HG02943 (cell line): ENCODE results near the gene SLC38A11.
"Not testable (repeated sequence)": the region's sequence is repeated elsewhere in the genome, so short reads cannot be mapped to it uniquely, and the experiment has no call there.

Source experiments
- ATAC-seq: cut with Tn5 transposase; IDR thresholded peaks from one replicate; pipeline ENCODE4 v1.9.1; 2021; ENCODE audit warnings: mild to moderate bottlenecking, low read depth, moderate library complexity; ENCODE audit not compliant: unreplicated experiment

SLC38A11 gene, protein sequence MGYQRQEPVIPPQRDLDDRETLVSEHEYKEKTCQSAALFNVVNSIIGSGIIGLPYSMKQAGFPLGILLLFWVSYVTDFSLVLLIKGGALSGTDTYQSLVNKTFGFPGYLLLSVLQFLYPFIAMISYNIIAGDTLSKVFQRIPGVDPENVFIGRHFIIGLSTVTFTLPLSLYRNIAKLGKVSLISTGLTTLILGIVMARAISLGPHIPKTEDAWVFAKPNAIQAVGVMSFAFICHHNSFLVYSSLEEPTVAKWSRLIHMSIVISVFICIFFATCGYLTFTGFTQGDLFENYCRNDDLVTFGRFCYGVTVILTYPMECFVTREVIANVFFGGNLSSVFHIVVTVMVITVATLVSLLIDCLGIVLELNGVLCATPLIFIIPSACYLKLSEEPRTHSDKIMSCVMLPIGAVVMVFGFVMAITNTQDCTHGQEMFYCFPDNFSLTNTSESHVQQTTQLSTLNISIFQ

DNA sequence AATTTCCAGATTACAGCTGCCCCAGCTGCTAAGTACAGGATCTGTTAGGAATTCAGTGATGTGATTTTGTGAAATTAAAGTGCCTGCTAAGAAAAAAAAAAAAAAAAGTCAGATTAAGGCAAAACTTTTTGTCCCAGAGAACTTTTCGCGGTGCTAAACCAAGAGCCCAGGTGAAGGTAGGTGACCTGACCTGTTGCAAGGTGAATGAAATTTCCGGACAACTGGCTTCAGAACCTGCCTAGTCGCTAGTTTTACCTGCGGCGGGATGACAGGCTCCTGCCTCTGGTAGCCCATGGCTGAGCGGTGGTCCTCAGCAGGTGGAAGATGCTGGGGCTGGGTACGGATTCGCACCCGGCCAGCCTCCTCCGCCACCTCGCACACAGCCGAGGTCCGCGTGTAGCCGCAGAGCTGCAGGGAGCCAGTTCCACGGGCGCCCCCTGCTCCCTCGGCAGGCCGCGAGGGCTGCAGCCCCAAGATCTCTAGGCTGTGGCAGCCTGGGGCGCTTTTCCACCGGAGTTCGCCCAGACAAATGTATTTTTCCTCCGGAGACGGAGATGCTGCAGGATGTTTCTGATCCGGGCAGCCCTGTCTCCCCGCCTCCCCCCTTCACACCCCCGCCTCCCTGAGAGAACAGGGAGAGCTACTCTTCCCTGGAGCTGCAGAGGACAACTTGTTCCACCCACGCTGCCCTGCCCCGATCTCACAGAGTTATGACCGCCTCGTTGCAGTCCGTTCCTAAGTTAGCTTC is at the start of gene SLC38A11:
SLC38A11 (minus strand) TSS at position 572 of the 748 bp plus-strand sequence; CDS start at position 294, 278 bp downstream.
- ATAC-seq, result no peak

DNA sequence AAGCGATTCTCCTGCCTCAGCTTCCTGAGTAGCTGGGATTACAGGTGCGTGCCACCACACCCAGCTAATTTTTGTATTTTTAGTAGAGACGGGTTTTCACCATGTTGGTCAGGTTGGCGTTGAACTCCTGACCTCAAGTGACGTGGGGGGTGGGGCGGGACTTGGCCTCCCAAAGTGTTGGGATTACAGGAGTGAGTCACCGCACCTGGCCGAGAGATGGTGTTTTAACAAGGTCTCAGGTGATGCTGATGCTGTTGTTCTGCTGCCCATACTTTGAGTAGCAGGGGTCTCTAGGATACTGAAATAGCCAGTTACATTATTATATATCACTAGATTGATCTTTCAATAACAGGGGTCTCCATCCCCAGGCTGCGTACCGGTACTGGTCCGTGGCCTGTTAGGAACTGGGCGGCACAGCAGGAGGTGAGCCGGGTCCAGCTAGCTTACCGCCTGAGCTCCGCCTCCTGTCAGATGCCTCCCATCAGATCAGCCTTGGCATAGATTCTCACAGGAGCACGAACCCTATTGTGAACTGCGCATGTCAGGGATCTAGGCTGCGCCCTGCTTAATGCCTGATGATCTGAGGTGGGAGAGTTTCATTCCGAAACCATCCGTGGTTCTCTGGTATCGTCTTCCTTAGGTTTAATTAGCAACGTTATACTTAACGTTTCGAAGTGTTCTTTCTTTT is 48.3 kb upstream of the SLC38A11 start:
- no peak for ATAC-seq

DNA sequence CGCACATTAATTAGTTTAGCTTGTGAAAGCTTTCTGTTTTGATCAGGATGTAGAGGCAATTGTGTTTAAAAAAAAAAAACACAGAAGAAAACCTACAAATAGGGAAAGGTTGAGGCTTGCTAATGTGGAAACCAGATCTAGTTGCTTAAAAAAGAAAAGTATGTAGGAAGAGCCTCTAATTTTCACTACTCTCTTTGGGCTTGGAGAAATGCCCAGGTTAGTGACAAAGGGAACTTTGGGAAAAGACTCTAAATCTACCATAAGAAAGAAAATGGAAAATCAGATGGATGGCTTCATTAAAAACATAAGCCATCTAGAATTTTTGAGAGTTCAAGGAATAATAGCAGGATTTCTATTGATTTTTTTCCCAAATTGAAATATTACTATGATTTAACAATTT is 47.3 kb upstream of the SLC38A11 start:
- ATAC-seq, result no peak

DNA sequence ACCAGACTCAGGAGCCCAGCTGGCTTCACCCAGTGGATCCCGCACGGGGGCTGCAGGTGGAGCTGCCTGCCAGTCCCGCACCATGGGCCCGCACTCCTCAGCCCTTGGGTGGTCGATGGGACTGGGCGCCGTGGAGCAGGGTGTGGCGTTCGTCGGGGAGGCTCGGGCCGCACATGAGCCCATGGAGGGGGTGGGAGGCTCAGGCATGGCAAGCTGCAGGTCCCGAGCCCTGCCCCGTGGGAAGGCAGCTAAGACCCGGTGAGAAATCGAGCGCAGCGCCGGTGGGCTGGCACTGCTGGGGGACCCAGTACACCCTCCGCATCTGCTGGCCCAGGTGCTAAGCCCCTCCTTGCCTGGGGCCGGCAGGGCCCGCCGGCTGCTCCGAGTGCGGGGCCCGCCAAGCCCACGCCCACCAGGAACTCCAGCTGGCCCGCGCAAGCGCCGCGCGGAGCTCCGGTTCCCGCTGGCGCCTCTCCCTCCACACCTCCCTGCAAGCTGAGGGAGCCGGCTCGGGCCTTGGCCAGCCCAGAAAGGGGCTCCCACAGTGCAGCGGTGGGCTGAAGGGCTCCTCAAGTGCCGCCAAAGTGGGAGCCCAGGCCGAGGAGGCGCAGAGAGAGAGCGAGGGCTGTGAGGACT is 39.5 kb upstream of the SLC38A11 start:
- not testable (repeated sequence) for ATAC-seq

DNA sequence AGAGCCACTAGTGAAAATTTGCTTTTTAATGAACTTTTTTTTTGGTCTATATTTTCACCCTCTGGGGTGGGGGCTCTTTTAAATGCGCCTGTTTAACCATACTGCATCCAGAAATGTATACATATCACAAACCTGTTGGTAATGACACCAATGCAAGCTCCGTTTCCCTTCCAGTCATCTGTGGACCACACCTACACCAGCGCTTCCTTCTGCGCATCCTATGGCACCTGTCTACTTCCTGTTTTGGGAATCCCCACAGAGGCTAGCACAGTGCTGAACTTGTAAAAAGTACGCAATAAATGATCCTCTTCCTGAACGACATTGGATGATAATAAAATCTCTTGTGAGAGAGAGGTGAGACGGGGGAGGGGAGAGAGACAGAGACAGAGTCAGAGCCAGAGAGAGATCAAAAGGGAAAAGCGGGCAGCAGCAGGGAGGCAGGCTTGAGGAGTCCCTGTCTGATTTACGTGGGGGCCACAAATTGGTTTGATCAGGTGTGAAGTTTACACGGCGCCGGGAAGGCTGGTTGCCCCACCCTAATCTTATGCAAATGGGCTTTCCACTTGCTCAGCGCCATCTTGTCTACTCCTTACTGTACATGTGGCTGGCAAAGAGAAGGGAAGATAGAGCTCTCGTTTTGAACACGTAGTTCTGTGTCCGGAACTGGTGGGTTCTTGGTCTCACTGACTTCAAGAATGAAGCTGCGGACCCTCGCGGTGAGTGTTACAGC is 38.1 kb upstream of the SLC38A11 start:
- no peak for ATAC-seq

DNA sequence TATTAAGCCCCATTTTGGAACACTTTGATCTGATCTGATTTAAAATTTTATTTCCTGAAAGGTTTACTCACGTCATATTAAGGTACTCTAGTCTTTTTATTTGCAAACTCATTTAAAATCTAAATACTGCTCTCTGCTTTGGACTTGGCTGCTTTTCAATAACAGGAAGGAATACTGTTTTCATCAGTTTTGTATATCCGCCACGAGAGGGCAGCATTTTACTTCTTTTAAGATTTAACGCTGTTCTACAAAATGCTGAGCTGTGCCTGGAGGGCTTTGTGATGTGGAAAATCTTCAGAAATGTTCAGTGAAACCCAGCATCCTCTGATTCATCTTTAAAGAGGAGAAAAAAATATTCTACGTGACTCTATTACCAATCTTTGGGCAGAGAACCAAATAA is 37.5 kb upstream of the SLC38A11 start:
- peak; percentile 82 for ATAC-seq

DNA sequence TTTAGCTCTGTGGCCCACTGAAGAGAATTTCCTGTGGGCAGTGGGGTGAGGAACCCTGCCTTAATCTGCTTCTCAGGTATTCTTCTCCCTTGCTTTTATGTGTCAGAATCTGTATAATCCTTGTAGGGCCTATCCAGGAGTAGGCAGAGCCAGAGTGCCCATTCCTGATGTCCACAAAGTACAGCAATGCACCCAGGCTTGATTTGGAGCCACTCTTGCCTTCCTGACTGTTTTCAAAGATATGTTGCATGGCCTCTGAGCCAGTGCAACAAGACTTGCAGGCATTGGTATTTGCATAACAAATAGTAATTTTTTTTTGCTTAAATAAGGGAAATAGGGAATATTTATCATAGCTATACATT is 36.7 kb upstream of the SLC38A11 start:
- ATAC-seq, result not testable (repeated sequence)

DNA sequence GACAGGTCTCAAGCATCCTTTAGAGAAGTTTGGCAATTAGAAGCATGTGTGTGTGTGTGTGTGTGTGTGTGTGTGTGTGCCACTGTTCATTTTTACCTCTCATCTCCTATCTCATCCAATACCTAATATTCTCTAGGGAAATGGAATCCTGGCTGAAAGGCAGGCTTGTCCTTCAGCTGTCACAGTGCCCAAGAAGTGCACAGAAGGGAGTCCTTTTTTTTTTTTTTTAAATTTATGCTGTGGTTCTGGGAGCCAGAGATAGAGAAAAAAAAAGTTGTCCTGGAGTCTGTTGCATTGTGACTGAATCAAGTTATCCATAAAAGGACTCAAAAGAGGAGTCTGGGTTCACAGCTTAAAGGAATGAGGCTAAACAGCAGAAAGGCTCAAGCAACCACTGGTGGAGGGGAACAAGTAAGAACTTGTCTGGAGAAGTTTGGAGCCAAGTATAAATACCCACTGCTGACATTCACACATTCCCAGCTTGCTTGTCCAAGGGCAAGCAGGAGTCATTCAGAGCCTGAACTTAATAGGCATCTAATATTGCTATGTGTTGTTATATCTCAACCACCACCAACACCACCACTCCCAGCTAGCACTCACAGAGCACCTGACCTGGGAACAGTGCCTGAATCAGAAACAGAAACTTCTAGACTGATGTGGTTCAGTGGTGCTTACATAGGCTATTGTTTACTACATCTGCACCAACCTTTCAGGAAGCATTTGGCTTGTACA is 36.2 kb upstream of the SLC38A11 start:
- ATAC-seq, result not testable (repeated sequence)

DNA sequence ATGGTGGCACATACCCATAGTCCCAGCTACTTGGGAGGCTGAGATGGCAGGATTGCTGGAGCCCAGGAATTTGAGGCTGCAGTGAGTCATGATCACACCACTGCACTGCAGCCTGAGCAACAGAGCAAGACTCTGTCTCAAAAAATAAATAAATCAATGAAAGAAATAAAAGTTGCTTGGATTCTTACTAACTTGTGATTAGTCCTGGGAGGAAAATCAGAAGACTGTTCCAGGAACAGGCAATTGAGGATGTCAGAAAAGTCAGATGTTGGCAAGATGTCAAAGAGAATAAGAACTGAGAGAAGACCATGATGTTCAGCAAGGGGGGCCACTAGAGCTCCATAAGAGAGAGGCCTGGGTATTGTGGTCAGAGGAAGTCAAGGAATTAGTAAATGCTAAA is 35.6 kb upstream of the SLC38A11 start:
- not testable (repeated sequence) for ATAC-seq

DNA sequence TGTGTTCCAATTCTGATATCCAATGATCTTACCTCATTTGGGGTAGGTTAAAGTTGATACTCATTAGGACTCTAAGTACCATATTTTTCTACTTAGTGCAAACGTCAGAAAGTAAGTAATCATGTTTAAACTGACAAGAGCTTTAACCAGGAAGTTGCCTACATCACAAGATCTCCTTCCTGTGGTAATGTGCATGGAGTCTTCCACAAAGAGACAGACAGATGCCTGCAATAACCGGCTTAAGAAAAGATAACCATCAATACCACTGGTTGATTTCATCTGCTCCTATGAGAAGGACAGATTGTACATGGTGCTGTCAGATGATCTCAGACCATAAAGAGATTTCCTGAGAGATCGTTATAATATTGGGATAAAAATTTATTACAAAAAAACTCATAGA is 33.5 kb upstream of the SLC38A11 start:
- not testable (repeated sequence) for ATAC-seq

DNA sequence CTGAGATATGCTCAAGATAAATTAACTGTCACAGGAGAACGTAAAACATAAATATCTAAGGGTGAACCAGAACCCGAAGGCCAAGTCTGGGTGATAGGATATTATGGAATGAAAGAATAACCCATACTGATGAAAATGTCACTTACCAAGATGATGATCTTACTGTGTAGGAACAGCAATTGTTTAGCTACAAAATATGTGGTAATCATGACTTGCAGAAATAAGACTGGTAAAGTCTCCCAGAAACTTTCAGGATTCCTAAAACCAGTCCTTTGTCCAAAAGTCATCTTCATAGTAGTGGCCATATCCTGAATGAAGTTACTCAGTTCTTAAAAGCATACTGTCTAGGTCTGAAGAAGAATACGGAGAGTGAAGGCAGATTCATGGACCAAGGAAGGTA is 30.7 kb upstream of the SLC38A11 start:
- not testable (repeated sequence) for ATAC-seq

DNA sequence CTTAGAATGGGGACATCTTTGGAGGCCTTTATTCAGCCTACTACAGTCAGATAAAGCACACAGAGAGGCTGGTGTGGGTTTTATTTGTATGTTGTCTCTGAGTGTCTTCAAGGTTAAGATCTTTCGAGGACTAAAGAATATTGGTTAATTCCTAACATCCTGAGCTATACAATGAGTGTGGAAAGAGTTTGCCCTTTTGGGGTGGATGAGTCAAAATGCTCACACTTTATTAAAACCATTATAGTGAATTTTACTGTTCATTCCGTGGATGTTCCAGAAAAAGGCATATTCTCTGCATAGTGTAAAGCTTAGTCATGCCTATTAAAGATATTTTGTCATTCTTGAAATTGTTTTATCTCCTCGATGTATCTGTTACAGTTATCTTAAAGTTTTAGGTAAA is 29.1 kb upstream of the SLC38A11 start:
- no peak for ATAC-seq

DNA sequence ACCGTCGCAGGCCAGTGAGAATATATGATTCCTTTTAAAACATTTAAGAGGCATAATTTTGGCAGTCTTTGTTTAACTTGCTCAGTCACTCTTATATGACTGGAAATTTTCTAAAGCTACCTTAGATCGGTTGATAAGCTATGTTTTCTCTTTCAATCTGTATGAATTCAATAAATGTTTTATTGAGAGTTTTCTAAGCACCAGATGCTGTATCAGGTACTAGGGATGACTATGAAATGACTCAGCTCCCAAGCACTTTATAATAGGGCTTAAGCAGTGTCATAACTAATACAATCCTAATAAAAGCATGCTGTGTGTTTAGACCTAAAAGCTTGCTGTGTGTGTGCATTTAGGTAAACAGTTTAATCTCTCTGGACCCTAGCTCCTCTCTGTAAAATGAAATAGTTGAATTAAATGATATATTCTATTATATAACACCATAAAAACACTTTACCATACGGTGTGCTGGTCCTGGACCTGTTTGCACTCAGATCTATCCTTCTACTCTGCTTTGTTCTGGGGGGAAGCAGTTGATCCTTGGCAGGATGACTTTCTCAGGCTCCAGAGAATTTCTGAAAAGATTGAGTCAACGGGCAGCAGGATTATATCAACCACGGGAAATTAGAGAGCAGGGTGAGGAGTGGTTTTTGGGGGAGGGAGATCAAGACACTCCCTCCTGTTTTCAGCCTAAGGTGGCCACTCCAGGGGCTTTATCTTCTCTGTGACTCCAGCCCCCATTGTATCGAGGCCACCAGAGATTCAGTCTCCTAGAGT is 26.1 kb upstream of the SLC38A11 start:
- ATAC-seq, result no peak

DNA sequence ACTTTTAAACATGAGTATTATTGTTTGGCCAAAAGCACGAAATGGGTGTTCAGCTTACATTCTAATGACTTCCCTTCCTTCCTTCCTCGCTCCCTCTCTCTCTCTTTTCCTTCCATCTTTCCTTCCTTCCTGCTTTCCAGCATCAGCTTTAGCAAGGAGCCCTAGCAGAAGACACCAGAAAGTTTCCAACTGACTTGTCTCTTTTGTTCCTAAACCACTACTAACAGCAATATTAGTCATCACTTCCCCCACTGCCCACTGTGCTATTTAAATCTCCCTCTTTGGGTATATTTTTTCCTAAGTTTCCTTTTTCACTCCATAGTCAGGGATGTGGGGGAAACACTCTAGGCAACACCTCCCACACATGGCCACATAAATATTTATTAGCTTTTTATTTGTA is 25.4 kb upstream of the SLC38A11 start:
- ATAC-seq, result not testable (repeated sequence)

DNA sequence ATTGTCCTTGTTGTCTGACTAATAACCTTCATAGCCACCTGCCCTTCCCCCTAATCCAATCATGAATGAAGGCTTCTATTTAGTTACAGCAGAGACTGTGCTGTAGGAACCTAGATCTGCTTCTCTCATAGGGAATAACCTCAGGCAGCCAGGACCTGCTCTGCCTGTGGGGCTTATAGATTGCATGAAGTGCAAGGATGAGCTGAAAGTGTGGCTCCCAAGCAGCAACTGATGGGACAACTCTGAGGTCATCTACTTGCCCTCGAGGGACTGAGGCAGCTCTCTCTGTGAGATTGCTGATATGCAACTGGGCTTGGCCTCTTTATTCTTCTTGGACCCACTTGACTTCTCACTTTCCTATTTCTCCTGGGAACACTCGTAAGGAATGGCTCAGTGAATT is 23.8 kb upstream of the SLC38A11 start:
- ATAC-seq, result no peak

DNA sequence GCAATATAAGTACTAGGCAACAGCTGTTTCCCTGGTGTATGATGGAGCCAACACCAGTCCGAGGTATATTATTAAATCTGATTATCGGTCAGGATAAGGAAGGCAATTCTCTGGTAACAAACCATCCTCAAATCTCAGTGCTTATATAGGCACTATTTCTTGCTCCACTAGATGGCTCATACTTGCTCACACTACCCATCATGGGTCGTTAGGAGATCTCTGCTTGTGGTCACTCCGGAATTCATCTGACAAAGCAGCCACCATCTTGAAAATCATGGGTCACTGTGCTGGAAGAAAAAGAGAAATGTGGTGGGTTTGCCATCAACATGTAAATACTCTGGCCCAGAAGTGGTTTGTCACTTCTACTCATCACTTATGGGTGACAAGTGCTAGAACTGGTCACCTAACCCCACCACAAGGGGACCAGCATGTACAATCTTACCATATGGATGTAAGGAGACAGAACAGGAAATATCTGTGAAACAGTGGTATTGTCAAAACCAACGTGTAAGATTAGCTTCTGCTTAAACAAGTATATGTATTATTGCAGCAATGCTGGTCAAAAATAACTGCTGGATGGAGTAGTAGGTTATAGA is 21.6 kb upstream of the SLC38A11 start:
- ATAC-seq, result not testable (repeated sequence)

DNA sequence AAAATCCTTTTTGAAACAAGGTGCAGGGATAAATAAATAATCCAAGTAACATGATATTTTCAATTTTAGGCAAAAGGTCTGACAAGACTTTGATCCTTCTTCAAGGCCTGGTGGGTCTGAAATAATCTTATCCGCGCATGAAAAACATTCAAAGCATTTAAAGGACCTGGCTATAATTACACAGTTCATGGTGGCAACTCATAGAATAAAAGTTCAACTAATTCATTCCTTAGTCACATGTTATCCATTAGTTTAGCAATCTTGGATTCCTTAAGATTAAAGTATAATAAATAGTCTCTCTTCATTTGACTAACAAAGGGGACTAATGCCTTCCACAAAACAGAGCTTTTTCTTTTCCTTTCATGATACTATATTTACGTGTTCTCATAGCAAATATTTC is 21.0 kb upstream of the SLC38A11 start:
- ATAC-seq, result no peak

DNA sequence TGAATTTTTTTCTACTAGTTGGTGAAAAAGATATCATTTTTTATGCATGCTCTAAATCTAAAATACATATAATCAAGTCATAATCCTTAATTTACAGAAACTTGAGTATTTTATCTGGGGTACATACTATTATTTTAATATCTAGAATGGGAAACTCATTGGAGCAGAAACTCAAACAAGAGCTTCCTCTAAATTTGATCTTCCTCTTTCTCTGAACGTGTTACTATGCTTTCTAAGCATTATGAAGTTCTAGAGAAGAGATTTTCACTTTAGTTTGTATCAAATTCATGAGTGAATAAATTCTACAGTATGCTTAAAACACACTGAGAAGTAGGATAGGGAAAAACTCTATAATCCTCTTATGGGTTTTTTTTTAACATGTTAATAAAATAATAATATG is 20.6 kb upstream of the SLC38A11 start:
- no peak for ATAC-seq
